ENCODE results near the gene DEXI. TPM values are rescaled to one million over a fixed set of nuclear protein-coding genes. Genes with fewer than 3 reads are reported as not detected.

The DEXI gene
- polyA plus RNA-seq, 1 experiment: 55.2 TPM

- CTCF ChIA-PET: interaction anchor here (0.6 to 2.6 kb wide), 23 partner anchors 9 to 403 kb away, joined by 3 to 11 read pairs (median 4); partner anchors contain the start of gene CIITA
- H3K36me3 ChIP-seq (ENCODE audit: control insufficient read depth, insufficient read depth, low read length): no peaks in the 10 kb centered on the region
- no peak overlapping the region for H3K4me3 ChIP-seq (ENCODE audit: low read depth, low read length)
- DNase-seq (ENCODE audit: low read depth): peak; percentile 50
- POLR2A ChIA-PET: no interaction called here
- H3K27me3 ChIP-seq (ENCODE audit: control insufficient read depth, insufficient read depth, low read length): no peaks in the 10 kb centered on the region; the same call in 1 of the 2 replicates
- TF ChIP-seq CTCF (IDR thresholded peaks at IDR 0.05; ENCODE audit: insufficient read depth, low read depth, low read length): peak; percentile 99
Observed at GRCh38 chr16:10918294-10919002, 23.8 kb downstream of the DEXI start.

- TF ChIP-seq CTCF (IDR thresholded peaks at IDR 0.05; ENCODE audit: insufficient read depth, low read depth, low read length): no peak
- ChIA-PET CTCF (interaction anchor here (1.2 to 1.6 kb wide), 2 partner anchors 10 to 179 kb away, joined by 4 to 7 read pairs; no protein-coding TSS in a partner anchor), POLR2A (no interaction called here)
- Histone ChIP-seq H3K27me3 (ENCODE audit: control insufficient read depth, insufficient read depth, low read length) (no peaks in the 10 kb centered on the region; the same call in 1 of the 2 replicates), H3K4me3 (ENCODE audit: low read depth, low read length) (no peak overlapping the region), H3K36me3 (ENCODE audit: control insufficient read depth, insufficient read depth, low read length) (no peaks in the 10 kb centered on the region)
- no peak for DNase-seq (ENCODE audit: low read depth)
Observed at GRCh38 chr16:10916534-10916933, 25.7 kb downstream of the DEXI start.

DNA sequence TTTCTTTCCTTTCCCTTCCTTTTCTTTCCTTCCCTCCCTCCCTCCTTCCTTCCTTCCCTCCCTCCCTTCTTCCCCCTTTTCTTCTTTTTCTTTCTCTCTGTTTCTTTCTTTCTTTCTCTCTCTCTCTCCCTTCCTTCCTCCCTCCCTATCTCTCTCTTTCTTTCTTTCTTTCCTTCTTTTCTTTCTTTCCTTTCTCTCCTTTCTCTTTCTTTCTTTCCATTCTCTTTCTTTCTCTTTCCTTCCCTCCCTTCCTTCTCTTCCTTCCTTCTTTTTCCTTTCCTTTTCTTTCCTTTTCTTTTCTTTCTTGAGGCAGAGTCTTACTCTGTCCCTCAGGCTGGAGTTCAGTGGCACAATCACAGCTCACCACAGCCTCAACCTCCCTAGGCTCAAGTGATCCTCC lies 31.0 kb downstream of the DEXI start:
- no peak for TF ChIP-seq CTCF (IDR thresholded peaks at IDR 0.05; ENCODE audit: insufficient read depth, low read depth, low read length)
- no peak for DNase-seq (ENCODE audit: low read depth)
- CTCF ChIA-PET: interaction anchor here (1.0 to 1.6 kb wide), 2 partner anchors 15 to 174 kb away, joined by 3 read pairs; no protein-coding TSS in a partner anchor
- Histone ChIP-seq H3K36me3 (ENCODE audit: control insufficient read depth, insufficient read depth, low read length) (no peaks in the 10 kb centered on the region), H3K4me3 (ENCODE audit: low read depth, low read length) (no peak overlapping the region), H3K27me3 (ENCODE audit: control insufficient read depth, insufficient read depth, low read length) (no peaks in the 10 kb centered on the region; the same call in 1 of the 2 replicates)
- POLR2A ChIA-PET: no interaction called here

- ChIA-PET POLR2A (no interaction called here), CTCF (interaction anchor here (1.3 to 3.0 kb wide), 2 partner anchors 8 to 11 kb away, joined by 3 to 7 read pairs; no protein-coding TSS in a partner anchor)
- no peaks in the 10 kb centered on the region; the same call in 1 of the 2 replicates for H3K27me3 ChIP-seq (ENCODE audit: control insufficient read depth, insufficient read depth, low read length)
- H3K4me3 ChIP-seq (ENCODE audit: low read depth, low read length): no peak overlapping the region
- TF ChIP-seq CTCF (IDR thresholded peaks at IDR 0.05; ENCODE audit: insufficient read depth, low read depth, low read length): no peak
- no peak for DNase-seq (ENCODE audit: low read depth)
- H3K36me3 ChIP-seq (ENCODE audit: control insufficient read depth, insufficient read depth, low read length): no peaks in the 10 kb centered on the region
Observed at GRCh38 chr16:10907757-10908045, 34.6 kb downstream of the DEXI start.

DNA sequence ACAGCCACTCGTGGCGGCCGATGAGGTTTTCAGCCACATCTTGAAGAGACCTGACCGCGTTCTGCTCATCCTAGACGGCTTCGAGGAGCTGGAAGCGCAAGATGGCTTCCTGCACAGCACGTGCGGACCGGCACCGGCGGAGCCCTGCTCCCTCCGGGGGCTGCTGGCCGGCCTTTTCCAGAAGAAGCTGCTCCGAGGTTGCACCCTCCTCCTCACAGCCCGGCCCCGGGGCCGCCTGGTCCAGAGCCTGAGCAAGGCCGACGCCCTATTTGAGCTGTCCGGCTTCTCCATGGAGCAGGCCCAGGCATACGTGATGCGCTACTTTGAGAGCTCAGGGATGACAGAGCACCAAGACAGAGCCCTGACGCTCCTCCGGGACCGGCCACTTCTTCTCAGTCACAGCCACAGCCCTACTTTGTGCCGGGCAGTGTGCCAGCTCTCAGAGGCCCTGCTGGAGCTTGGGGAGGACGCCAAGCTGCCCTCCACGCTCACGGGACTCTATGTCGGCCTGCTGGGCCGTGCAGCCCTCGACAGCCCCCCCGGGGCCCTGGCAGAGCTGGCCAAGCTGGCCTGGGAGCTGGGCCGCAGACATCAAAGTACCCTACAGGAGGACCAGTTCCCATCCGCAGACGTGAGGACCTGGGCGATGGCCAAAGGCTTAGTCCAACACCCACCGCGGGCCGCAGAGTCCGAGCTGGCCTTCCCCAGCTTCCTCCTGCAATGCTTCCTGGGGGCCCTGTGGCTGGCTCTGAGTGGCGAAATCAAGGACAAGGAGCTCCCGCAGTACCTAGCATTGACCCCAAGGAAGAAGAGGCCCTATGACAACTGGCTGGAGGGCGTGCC lies 35.1 kb downstream of the DEXI start:
- Histone ChIP-seq H3K27me3 (ENCODE audit: control insufficient read depth, insufficient read depth, low read length) (no peaks in the 10 kb centered on the region; the same call in 1 of the 2 replicates), H3K4me3 (ENCODE audit: low read depth, low read length) (no peak overlapping the region), H3K36me3 (ENCODE audit: control insufficient read depth, insufficient read depth, low read length) (no peaks in the 10 kb centered on the region)
- CTCF ChIA-PET: interaction anchor here (1.2 to 3.0 kb wide), 3 partner anchors 9 to 16 kb away, joined by 3 to 7 read pairs (median 3); no protein-coding TSS in a partner anchor
- DNase-seq (ENCODE audit: low read depth): no peak
- TF ChIP-seq CTCF (IDR thresholded peaks at IDR 0.05; ENCODE audit: insufficient read depth, low read depth, low read length): no peak
- POLR2A ChIA-PET: no interaction called here
